Pancreas (tissue), 10 donors: ENCODE results near the gene PKIG. TPM values are rescaled to one million over a fixed set of nuclear protein-coding genes. Genes with fewer than 3 reads are reported as not detected.

Experiments used
- ATAC-seq, 4 donors: fragments of 200-7000 bp; cut with Tn5 transposase; one replicate each; pipeline versions ENCODE4 v1.8.0 to v1.9.1; 2020; ENCODE audit warnings: mild to moderate bottlenecking in 4 of 4, moderate library complexity in 4 of 4
- DNase-seq, 6 donors: peaks; one replicate each; pipeline ENCODE4 v3.0.0-alpha.2; 2020
- FAIRE-seq: peaks from 2 replicates; lab custom pipeline; 2012; peaks lifted over from hg19 to GRCh38; lab: Jason Lieb, UNC
- H3K27ac ChIP-seq, 4 donors: fragments of 200-600 bp; sonication (generic); 1 replicate in 3 of 4; 2 replicates in 1 of 4; pipeline versions ENCODE4 v1.5.0 to v1.8.0; 2020
- H3K27me3 ChIP-seq, 4 donors: fragments of 200-600 bp; one replicate each; pipeline ENCODE4 v1.8.0; 2021
- H3K36me3 ChIP-seq, 3 donors: fragments of 200-600 bp; sonication (generic) in 1 of 3; one replicate each; pipeline versions ENCODE4 v1.5.0 to v1.8.0; 2020 to 2021
- H3K4me1 ChIP-seq, 3 donors: fragments of 200-600 bp; one replicate each; pipeline ENCODE4 v1.8.0; 2021
- H3K4me3 ChIP-seq, 4 donors: fragments of 200-600 bp; sonication (generic) in 2 of 4; one replicate each; pipeline versions ENCODE4 v1.5.0 to v1.8.0; 2020 to 2021
- H3K9me3 ChIP-seq, 4 donors: fragments of 200-600 bp; one replicate each; pipeline ENCODE4 v1.8.0; 2021
- WGBS, 2 donors: extraction: QIAGEN DNeasy Blood & Tissue Kit; methylation state at CpG; one replicate each; pipeline ENCODE4 v1.1.7; 2013; 5-methylcytosine and 5-hydroxymethylcytosine counted together
- intact Hi-C, 3 donors: fragments of 100-400 bp; cut with DNase I; formaldehyde crosslinking; loops; one replicate each; pipeline versions ENCODE4 v1.11.1 to v1.14.2; 2022
- polyA plus RNA-seq, 2 donors: library from polyadenylated mRNA; stranded (reverse); fragments of 200-250 nt; gene quantifications; one replicate each; pipeline ENCODE4 v1.2.3, GENCODE V29; 2013
- total RNA-seq, 6 donors: library from RNA; stranded (reverse); fragmentation: NEBNext Ultra II Directional in 4 of 6; extraction: Animal tissue kit (Norgen Biotek cat#: 25700) in 4 of 6; gene quantifications; one replicate each; pipeline versions ENCODE4 v1.2.1 to v1.2.4, GENCODE V29; 2021 to 2023
- TF ChIP-seq, protein P1 (sequence below), 4 donors: fragments of 200-600 bp; sonication (generic) in 3 of 4; IDR thresholded peaks; one replicate each; pipeline versions ENCODE4 v1.5.0 to v1.8.0; 2021; ENCODE audit warnings: antibody characterized with exemption in 4 of 4
- donor health status: healthy with polysubstance abuse.
- donor health status: DM: no; HTN: no; CAD: no; lungs with moderate emphysema.
- donor health status: DM: no; HTN: no; CAD: no.
- donor health status: control.
- donor health status: control.
- donor health status: Bipolar disorder and iron deficiency.
- donor health status: DM: yes; HTN: yes; CAD: no.
- donor health status: DM: no; HTN: no; CAD: no.
- donor health status: DM: no; HTN: no; CAD: no.
- donor health status: DM: yes; HTN: yes; CAD: no.

The PKIG gene
- total and polyA plus RNA-seq, 8 donors, result 10.6 to 40.2 (median 13.1) TPM

DNA sequence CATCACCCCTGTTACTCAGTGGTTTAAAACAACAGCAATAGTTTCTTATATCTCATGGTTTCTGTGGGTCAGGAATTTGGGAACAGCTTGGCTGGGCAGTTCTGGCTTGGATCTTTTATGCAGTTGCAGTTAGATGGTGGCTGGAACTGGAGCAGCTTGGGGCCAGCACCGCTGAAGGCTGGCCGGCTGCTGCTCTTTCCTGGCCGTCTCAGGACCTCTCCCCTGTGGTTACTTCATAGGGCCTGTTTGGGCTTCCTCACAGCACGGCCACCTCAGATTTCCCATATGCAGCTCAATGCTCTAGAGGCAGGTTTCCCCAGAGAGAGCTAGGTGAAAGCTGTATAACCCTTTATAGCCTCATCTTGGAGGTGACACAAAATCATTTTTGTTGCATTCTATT lies 15.6 kb downstream of the PKIG start:
- no peaks in the 10 kb centered on the region for H3K9me3 ChIP-seq
- intact Hi-C loops, result no loop called here
- no peaks in the 10 kb centered on the region for H3K36me3 ChIP-seq
- WGBS, 2 donors, result 74 to 88% methylated on average over 4 of the region's 4 CpGs
- TF ChIP-seq, protein P1, sequence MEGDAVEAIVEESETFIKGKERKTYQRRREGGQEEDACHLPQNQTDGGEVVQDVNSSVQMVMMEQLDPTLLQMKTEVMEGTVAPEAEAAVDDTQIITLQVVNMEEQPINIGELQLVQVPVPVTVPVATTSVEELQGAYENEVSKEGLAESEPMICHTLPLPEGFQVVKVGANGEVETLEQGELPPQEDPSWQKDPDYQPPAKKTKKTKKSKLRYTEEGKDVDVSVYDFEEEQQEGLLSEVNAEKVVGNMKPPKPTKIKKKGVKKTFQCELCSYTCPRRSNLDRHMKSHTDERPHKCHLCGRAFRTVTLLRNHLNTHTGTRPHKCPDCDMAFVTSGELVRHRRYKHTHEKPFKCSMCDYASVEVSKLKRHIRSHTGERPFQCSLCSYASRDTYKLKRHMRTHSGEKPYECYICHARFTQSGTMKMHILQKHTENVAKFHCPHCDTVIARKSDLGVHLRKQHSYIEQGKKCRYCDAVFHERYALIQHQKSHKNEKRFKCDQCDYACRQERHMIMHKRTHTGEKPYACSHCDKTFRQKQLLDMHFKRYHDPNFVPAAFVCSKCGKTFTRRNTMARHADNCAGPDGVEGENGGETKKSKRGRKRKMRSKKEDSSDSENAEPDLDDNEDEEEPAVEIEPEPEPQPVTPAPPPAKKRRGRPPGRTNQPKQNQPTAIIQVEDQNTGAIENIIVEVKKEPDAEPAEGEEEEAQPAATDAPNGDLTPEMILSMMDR (IDR thresholded peaks at IDR 0.05), result no peak
- no peak overlapping the region for H3K4me3 ChIP-seq
- DNase-seq (no peak), FAIRE-seq (no peak), ATAC-seq (no peak)
- H3K27me3 ChIP-seq, result no peaks in the 10 kb centered on the region
- H3K27ac ChIP-seq, result peak overlapping the region in 2 of 4 donors; percentile 28 to 41
- H3K4me1 ChIP-seq, result peaks cover 0 to 14% (median 11%) of the 10 kb centered on the region in 3 donors

GRCh38 chr20:44598423-44599305 lies 16.3 kb downstream of the PKIG start:
- Histone ChIP-seq H3K36me3 (no peaks in the 10 kb centered on the region), H3K4me1 (peaks cover 0 to 14% (median 11%) of the 10 kb centered on the region in 3 donors), H3K27ac (peak overlapping the region in 2 of 4 donors; percentile 28 to 41), H3K27me3 (no peaks in the 10 kb centered on the region), H3K4me3 (no peak overlapping the region), H3K9me3 (no peaks in the 10 kb centered on the region)
- peak in 2 of 4 donors; percentile 17 to 43 for ATAC-seq
- TF ChIP-seq, protein P1 (IDR thresholded peaks at IDR 0.05), result no peak
- FAIRE-seq, result no peak
- intact Hi-C loops, result no loop called here
- 76 to 88% methylated on average over 4 of the region's 4 CpGs for WGBS, 2 donors
- no peak for DNase-seq

DNA sequence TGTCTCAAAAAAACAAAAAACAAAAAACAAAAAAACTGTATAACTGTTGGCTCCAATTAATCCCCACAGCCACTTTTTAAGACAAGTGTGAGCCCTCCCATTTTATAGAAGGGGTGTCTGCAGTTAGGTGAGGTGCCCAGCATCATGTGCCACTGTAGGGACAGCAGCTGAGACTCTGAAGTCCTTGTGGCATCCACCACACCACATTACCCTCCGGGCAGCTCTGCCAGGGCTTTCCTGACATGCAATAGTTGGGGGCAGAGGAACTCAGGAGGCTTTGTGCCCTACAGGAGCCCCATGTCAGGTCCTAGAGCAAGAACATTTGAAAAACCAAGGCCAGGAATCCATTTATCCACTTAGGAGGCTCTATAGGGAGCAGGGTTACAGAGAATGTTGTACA lies 17.3 kb downstream of the PKIG start:
- ATAC-seq (no peak), FAIRE-seq (no peak), DNase-seq (no peak)
- H3K27me3 ChIP-seq, result no peaks in the 10 kb centered on the region
- no peaks in the 10 kb centered on the region for H3K9me3 ChIP-seq
- intact Hi-C loops, result no loop called here
- 81 to 95% methylated on average over 1 of the region's 1 CpG for WGBS, 2 donors
- H3K4me1 ChIP-seq, result peaks cover 0 to 14% (median 11%) of the 10 kb centered on the region in 3 donors
- no peaks in the 10 kb centered on the region for H3K36me3 ChIP-seq
- peak overlapping the region in 1 of 4 donors; percentile 1 for H3K27ac ChIP-seq
- TF ChIP-seq, protein P1 (IDR thresholded peaks at IDR 0.05), result no peak
- no peak overlapping the region for H3K4me3 ChIP-seq

- intact Hi-C loops, result no loop called here
- H3K36me3 ChIP-seq, result no peaks in the 10 kb centered on the region
- WGBS, 2 donors, result 85 to 91% methylated on average over 4 of the region's 4 CpGs
- TF ChIP-seq, protein P1 (IDR thresholded peaks at IDR 0.05), result no peak
- ATAC-seq (no peak), FAIRE-seq (no peak), DNase-seq (no peak)
- no peak overlapping the region for H3K4me3 ChIP-seq
- H3K9me3 ChIP-seq, result no peaks in the 10 kb centered on the region
- H3K4me1 ChIP-seq, result peaks cover 0 to 14% (median 11%) of the 10 kb centered on the region in 3 donors
- H3K27me3 ChIP-seq, result no peaks in the 10 kb centered on the region
- H3K27ac ChIP-seq, result peak overlapping the region in 1 of 4 donors; percentile 1
These were observed 17.9 kb downstream of the PKIG start for GRCh38 chr20:44600301-44600700.
